Hepatocyte (in vitro differentiated cells): ENCODE results near the gene NPBWR2. TPM values are rescaled to one million over a fixed set of nuclear protein-coding genes. Genes with fewer than 3 reads are reported as not detected.

ENCODE experiments used
- DNase-seq: peaks from one replicate; pipeline ENCODE4 v3.0.0-alpha.2; 2016; ENCODE audit warnings: low spot score
- H2AFZ ChIP-seq: fragments of 200-600 bp; sonication (generic); 2 replicates; pipeline ENCODE4 v1.6.0; 2016; ENCODE audit warnings: antibody characterized with exemption, mild to moderate bottlenecking
- H3K27ac ChIP-seq: fragments of 200-600 bp; sonication (generic); 2 replicates; pipeline ENCODE4 v1.5.1; 2016; ENCODE audit warnings: mild to moderate bottlenecking
- H3K27me3 ChIP-seq: fragments of 200-600 bp; sonication (generic); 2 replicates; pipeline ENCODE4 v1.6.1; 2016
- H3K36me3 ChIP-seq: fragments of 200-600 bp; sonication (generic); replicated peaks from 2 replicates; pipeline ENCODE4 v1.5.1; 2016; ENCODE audit warnings: low read depth; ENCODE audit not compliant: insufficient read depth
- H3K4me1 ChIP-seq: fragments of 200-600 bp; sonication (generic); 2 replicates; pipeline ENCODE4 v1.5.1; 2016; ENCODE audit warnings: mild to moderate bottlenecking, moderate library complexity; ENCODE audit not compliant: insufficient read depth
- H3K4me2 ChIP-seq: fragments of 200-600 bp; sonication (generic); 2 replicates; pipeline ENCODE4 v1.6.0; 2016
- H3K4me3 ChIP-seq: fragments of 200-600 bp; sonication (generic); 2 replicates; pipeline ENCODE4 v1.5.1; 2016; ENCODE audit warnings: mild to moderate bottlenecking
- H3K79me2 ChIP-seq: fragments of 200-600 bp; sonication (generic); 2 replicates; pipeline ENCODE4 v1.6.0; 2017; ENCODE audit warnings: mild to moderate bottlenecking
- H3K9me2 ChIP-seq: fragments of 200-600 bp; sonication (generic); replicated peaks from 2 replicates; pipeline ENCODE4 v1.6.0; 2017; ENCODE audit warnings: mild to moderate bottlenecking; ENCODE audit not compliant: insufficient read depth
- H3K9me3 ChIP-seq: fragments of 200-600 bp; sonication (generic); 2 replicates; pipeline ENCODE4 v1.5.1; 2016; ENCODE audit warnings: low read depth, mild to moderate bottlenecking
- H4K20me1 ChIP-seq: fragments of 200-600 bp; sonication (generic); 2 replicates; pipeline ENCODE4 v1.6.0; 2016; ENCODE audit warnings: mild to moderate bottlenecking; ENCODE audit not compliant: insufficient read depth, poor library complexity, severe bottlenecking
- EZH2 ChIP-seq: fragments of 200-600 bp; sonication (generic); IDR thresholded peaks from 2 replicates; pipeline ENCODE4 v1.6.1; 2016; ENCODE audit warnings: antibody characterized with exemption, mild to moderate bottlenecking, borderline replicate concordance
- EZH2phosphoT487 ChIP-seq: fragments of 200-600 bp; sonication (generic); IDR thresholded peaks from one replicate; pipeline ENCODE4 v1.6.1; 2018; ENCODE audit warnings: antibody characterized with exemption, mild to moderate bottlenecking, low read depth, moderate library complexity; ENCODE audit not compliant: unreplicated experiment, severe bottlenecking
- WGBS: methylation state at CpG from one replicate; pipeline ENCODE4 v1.1.6; 2016; ENCODE audit warnings: low lambda C conversion rate; ENCODE audit errors: missing lambda C conversion rate; 5-methylcytosine and 5-hydroxymethylcytosine counted together
- polyA plus RNA-seq: library from polyadenylated mRNA; unstranded; fragments of >200 nt; fragmentation: Nextera tagmentation; extraction: Ambion mirVana; gene quantifications from 2 replicates; pipeline ENCODE4 v1.2.1, GENCODE V29; 2016
- total RNA-seq: library from RNA; depleted of rRNA; stranded (reverse); fragments of >200 nt; gene quantifications from 2 replicates; pipeline ENCODE4 v1.2.3, GENCODE V29; 2014
- TF ChIP-seq, protein P1 (sequence below): fragments of 200-600 bp; sonication (generic); IDR thresholded peaks from 2 replicates; pipeline ENCODE4 v1.5.1; 2016; ENCODE audit warnings: antibody characterized with exemption, mild to moderate bottlenecking; ENCODE audit not compliant: poor library complexity

Gene NPBWR2
- total and polyA plus RNA-seq, 2 experiments from 2014 or later: not detected

- Histone ChIP-seq H3K79me2 (no peaks in the 10 kb centered on the region), H3K27me3 (peaks cover 33% of the 10 kb centered on the region), H3K4me1 (peaks cover 10% of the 10 kb centered on the region), H4K20me1 (no peaks in the 10 kb centered on the region), H3K36me3 (no peaks in the 10 kb centered on the region), H3K9me3 (no peaks in the 10 kb centered on the region), H3K9me2 (no peaks in the 10 kb centered on the region), H2AFZ (no peak overlapping the region), H3K4me3 (no peak overlapping the region), H3K4me2 (no peak overlapping the region), H3K27ac (no peak overlapping the region)
- no peak for DNase-seq
- TF ChIP-seq, protein P1, sequence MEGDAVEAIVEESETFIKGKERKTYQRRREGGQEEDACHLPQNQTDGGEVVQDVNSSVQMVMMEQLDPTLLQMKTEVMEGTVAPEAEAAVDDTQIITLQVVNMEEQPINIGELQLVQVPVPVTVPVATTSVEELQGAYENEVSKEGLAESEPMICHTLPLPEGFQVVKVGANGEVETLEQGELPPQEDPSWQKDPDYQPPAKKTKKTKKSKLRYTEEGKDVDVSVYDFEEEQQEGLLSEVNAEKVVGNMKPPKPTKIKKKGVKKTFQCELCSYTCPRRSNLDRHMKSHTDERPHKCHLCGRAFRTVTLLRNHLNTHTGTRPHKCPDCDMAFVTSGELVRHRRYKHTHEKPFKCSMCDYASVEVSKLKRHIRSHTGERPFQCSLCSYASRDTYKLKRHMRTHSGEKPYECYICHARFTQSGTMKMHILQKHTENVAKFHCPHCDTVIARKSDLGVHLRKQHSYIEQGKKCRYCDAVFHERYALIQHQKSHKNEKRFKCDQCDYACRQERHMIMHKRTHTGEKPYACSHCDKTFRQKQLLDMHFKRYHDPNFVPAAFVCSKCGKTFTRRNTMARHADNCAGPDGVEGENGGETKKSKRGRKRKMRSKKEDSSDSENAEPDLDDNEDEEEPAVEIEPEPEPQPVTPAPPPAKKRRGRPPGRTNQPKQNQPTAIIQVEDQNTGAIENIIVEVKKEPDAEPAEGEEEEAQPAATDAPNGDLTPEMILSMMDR: no peak
- TF ChIP-seq EZH2phosphoT487 (no peak), EZH2 (no peak)
- WGBS: 90% methylated on average over 8 of the region's 11 CpGs
Observed at GRCh38 chr20:64086801-64087200, 20.6 kb downstream of the NPBWR2 start.

- H3K9me3 ChIP-seq: no peaks in the 10 kb centered on the region
- no peaks in the 10 kb centered on the region for H3K9me2 ChIP-seq
- no peaks in the 10 kb centered on the region for H3K79me2 ChIP-seq
- no peaks in the 10 kb centered on the region for H4K20me1 ChIP-seq
- WGBS: 7% methylated on average over 9 of the region's 23 CpGs
- H3K4me3 ChIP-seq: no peak overlapping the region
- H2AFZ ChIP-seq: no peak overlapping the region
- no peaks in the 10 kb centered on the region for H3K36me3 ChIP-seq
- H3K4me2 ChIP-seq: peak overlapping the region; percentile 99
- TF ChIP-seq EZH2phosphoT487: no peak
- peak; percentile 6 for TF ChIP-seq EZH2
- TF ChIP-seq, protein P1: no peak
- H3K4me1 ChIP-seq: peaks cover 10% of the 10 kb centered on the region
- no peak for DNase-seq
- peaks cover 38% of the 10 kb centered on the region for H3K27me3 ChIP-seq
- no peak overlapping the region for H3K27ac ChIP-seq
Observed at GRCh38 chr20:64084685-64085152, 22.6 kb downstream of the NPBWR2 start.

- 9% methylated on average over 46 of the region's 86 CpGs for WGBS
- Histone ChIP-seq H3K9me3 (no peaks in the 10 kb centered on the region), H3K4me2 (peak within 1 kb of the TSS; percentile 99), H3K4me1 (peaks cover 14% of the 10 kb centered on the region), H4K20me1 (no peaks in the 10 kb centered on the region), H3K36me3 (no peaks in the 10 kb centered on the region), H3K9me2 (no peaks in the 10 kb centered on the region), H2AFZ (peak within 1 kb of the TSS; percentile 74), H3K27ac (no peak within 1 kb of the TSS), H3K27me3 (peaks cover 38% of the 10 kb centered on the region), H3K4me3 (peak within 1 kb of the TSS; percentile 61), H3K79me2 (no peaks in the 10 kb centered on the region)
- peak; percentile 43 for DNase-seq
- no peak for TF ChIP-seq EZH2
- peak; percentile 7 for TF ChIP-seq EZH2phosphoT487
- TF ChIP-seq, protein P1: no peak
Observed at GRCh38 chr20:64083804-64084684, 23.3 kb downstream of the NPBWR2 start, which contains the start of gene LKAAEAR1. LKAAEAR1 (minus strand) TSS chr20:64084398; CDS start chr20:64084219, 179 bp downstream.
